ENCODE data around the gene TUBAL3. TPM values are rescaled to one million over a fixed set of nuclear protein-coding genes. Genes with fewer than 3 reads are reported as not detected.

Gene TUBAL3
- polyA plus RNA-seq, 1 of the 3 experiments (the other 2 are of a cell fraction), result not detected

- no peak for TF ChIP-seq ZBTB33 (IDR thresholded peaks at IDR 0.05; ENCODE audit: borderline replicate concordance, low read depth)
- no peak for TF ChIP-seq RAD21 (IDR thresholded peaks at IDR 0.05; ENCODE audit: low read length)
- peak; percentile 99 for TF ChIP-seq SIN3A (IDR thresholded peaks at IDR 0.05; ENCODE audit: borderline replicate concordance, low read depth, low read length)
- no peak for TF ChIP-seq NRF1 (IDR thresholded peaks at IDR 0.05; ENCODE audit: low read depth, low read length)
- TF ChIP-seq GABPA (IDR thresholded peaks at IDR 0.05; ENCODE audit: low read depth), result no peak
- peak; percentile 98 for TF ChIP-seq MXI1 (IDR thresholded peaks at IDR 0.05; ENCODE audit: low read depth, low read length)
- peak; percentile 88 for TF ChIP-seq MAX (IDR thresholded peaks at IDR 0.05; ENCODE audit: low read depth)
- TF ChIP-seq IRF3 (IDR thresholded peaks at IDR 0.05; ENCODE audit: low read depth, low read length), result peak; percentile 44
- peak; percentile 54 for TF ChIP-seq CHD2 (IDR thresholded peaks at IDR 0.05; ENCODE audit: low read length, partially characterized antibody)
- no peak for TF ChIP-seq CTCF (IDR thresholded peaks at IDR 0.05)
- no peak for TF ChIP-seq ELF1 (IDR thresholded peaks at IDR 0.05)
- TF ChIP-seq SMC3 (IDR thresholded peaks at IDR 0.05; ENCODE audit: low read depth, low read length), result no peak
- no peak for TF ChIP-seq FOSL2 (IDR thresholded peaks at IDR 0.05; ENCODE audit: borderline replicate concordance, low read depth)
- no peak for TF ChIP-seq USF1 (IDR thresholded peaks at IDR 0.05; ENCODE audit: borderline replicate concordance, low read depth)
- no peak for TF ChIP-seq FOXM1 (IDR thresholded peaks at IDR 0.05; ENCODE audit: low read depth)
Observed at GRCh38 chr10:5412277-5412941, 7.8 kb upstream of the TUBAL3 start, which contains the start of gene NET1 (continued).

All from SK-N-SH (cell line).